ENCODE results near the gene EHMT2. TPM values are rescaled to one million over a fixed set of nuclear protein-coding genes. Genes with fewer than 3 reads are reported as not detected.

The EHMT2 gene
- total RNA-seq, 1 experiment from 2014 or later = 137 TPM

DNA sequence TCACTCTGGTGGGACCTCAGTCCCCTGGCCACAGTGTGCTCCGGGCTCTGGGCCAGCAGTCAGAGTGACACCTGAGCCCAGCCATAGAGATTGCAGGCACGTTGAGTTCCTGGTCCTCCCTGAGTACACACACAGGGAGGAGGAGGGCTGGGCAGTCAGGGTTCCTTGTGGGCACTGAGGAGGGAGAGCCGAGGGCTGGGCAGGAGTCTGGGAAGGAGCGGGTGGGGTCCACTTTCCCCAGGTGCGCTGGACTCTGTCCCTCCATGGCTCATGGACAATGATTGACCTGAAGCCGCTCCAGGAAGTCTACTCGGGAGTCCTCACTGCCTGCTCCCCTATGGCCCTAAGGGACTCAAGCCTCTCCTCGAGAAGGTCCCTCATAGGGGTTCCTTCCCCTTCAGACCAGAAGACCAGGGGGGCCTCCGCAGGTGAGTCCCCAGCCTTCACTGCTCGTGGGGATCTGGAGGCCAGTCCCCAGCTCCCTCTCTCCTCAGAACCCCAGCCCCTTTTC lies 19.8 kb downstream of the EHMT2 start:
- POLR2A ChIA-PET = no interaction called here
- Mint-ChIP-seq H3K36me3 (peaks cover 26% of the 10 kb centered on the region), H3K9me3 (no peaks in the 10 kb centered on the region), H3K27me3 (ENCODE audit: low read depth) (no peaks in the 10 kb centered on the region), H3K27ac (no peak overlapping the region), H3K4me3 (no peak overlapping the region), H3K4me1 (peaks cover 6% of the 10 kb centered on the region)
- no peak for ATAC-seq
- no peak for DNase-seq (ENCODE audit: low spot score)
- TF ChIP-seq NFE2L1 (CRISPR knock-in tag; IDR thresholded peaks at IDR 0.05) (no peak), GABPB1 (CRISPR knock-in tag; IDR thresholded peaks at IDR 0.05) (peak; percentile 58; the same call in 1 of the 2 replicates)
- CTCF ChIA-PET = interaction anchor here (1.4 kb wide), 1 partner anchor 46 kb away, joined by 4 read pairs; no protein-coding TSS in a partner anchor

- Mint-ChIP-seq H3K9me3 (no peaks in the 10 kb centered on the region), H3K27ac (no peak overlapping the region), H3K36me3 (peaks cover 21% of the 10 kb centered on the region), H3K4me3 (no peak overlapping the region), H3K27me3 (ENCODE audit: low read depth) (no peaks in the 10 kb centered on the region), H3K4me1 (peaks cover 6% of the 10 kb centered on the region)
- ChIA-PET POLR2A (no interaction called here), CTCF (interaction anchor here (1.4 kb wide), 1 partner anchor 46 kb away, joined by 4 read pairs; no protein-coding TSS in a partner anchor)
- TF ChIP-seq ZSCAN18 (CRISPR knock-in tag; IDR thresholded peaks at IDR 0.05) (no peak), HMGXB4 (CRISPR knock-in tag; IDR thresholded peaks at IDR 0.05) (no peak), ZNF317 (CRISPR knock-in tag; IDR thresholded peaks at IDR 0.05; ENCODE audit: borderline replicate concordance, low read depth) (no peak), TCF7 (CRISPR knock-in tag; IDR thresholded peaks at IDR 0.05; ENCODE audit: low read depth) (no peak), NFE2L1 (CRISPR knock-in tag; IDR thresholded peaks at IDR 0.05) (no peak), E2F1 (CRISPR knock-in tag; IDR thresholded peaks at IDR 0.05) (no peak), PRRX2 (CRISPR knock-in tag; IDR thresholded peaks at IDR 0.05) (no peak), IRF1 (CRISPR knock-in tag; IDR thresholded peaks at IDR 0.05) (no peak), SMAD3 (CRISPR knock-in tag; IDR thresholded peaks at IDR 0.05; ENCODE audit: borderline replicate concordance) (no peak), ZNF416 (CRISPR knock-in tag; IDR thresholded peaks at IDR 0.05) (no peak), CREB1 (CRISPR knock-in tag; IDR thresholded peaks at IDR 0.05) (no peak), HMGA2 (CRISPR knock-in tag; IDR thresholded peaks at IDR 0.05) (no peak), RELA (CRISPR knock-in tag; IDR thresholded peaks at IDR 0.05; ENCODE audit: borderline replicate concordance) (no peak)
- TF ChIP-seq, protein P1, sequence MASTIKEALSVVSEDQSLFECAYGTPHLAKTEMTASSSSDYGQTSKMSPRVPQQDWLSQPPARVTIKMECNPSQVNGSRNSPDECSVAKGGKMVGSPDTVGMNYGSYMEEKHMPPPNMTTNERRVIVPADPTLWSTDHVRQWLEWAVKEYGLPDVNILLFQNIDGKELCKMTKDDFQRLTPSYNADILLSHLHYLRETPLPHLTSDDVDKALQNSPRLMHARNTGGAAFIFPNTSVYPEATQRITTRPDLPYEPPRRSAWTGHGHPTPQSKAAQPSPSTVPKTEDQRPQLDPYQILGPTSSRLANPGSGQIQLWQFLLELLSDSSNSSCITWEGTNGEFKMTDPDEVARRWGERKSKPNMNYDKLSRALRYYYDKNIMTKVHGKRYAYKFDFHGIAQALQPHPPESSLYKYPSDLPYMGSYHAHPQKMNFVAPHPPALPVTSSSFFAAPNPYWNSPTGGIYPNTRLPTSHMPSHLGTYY (CRISPR knock-in tag; IDR thresholded peaks at IDR 0.05) = no peak
- TF ChIP-seq, protein P2, sequence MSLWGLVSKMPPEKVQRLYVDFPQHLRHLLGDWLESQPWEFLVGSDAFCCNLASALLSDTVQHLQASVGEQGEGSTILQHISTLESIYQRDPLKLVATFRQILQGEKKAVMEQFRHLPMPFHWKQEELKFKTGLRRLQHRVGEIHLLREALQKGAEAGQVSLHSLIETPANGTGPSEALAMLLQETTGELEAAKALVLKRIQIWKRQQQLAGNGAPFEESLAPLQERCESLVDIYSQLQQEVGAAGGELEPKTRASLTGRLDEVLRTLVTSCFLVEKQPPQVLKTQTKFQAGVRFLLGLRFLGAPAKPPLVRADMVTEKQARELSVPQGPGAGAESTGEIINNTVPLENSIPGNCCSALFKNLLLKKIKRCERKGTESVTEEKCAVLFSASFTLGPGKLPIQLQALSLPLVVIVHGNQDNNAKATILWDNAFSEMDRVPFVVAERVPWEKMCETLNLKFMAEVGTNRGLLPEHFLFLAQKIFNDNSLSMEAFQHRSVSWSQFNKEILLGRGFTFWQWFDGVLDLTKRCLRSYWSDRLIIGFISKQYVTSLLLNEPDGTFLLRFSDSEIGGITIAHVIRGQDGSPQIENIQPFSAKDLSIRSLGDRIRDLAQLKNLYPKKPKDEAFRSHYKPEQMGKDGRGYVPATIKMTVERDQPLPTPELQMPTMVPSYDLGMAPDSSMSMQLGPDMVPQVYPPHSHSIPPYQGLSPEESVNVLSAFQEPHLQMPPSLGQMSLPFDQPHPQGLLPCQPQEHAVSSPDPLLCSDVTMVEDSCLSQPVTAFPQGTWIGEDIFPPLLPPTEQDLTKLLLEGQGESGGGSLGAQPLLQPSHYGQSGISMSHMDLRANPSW (CRISPR knock-in tag; conservative IDR thresholded peaks at IDR 0.05; ENCODE audit: low read depth) = no peak
- TF ChIP-seq, protein P3, sequence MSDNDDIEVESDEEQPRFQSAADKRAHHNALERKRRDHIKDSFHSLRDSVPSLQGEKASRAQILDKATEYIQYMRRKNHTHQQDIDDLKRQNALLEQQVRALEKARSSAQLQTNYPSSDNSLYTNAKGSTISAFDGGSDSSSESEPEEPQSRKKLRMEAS (CRISPR knock-in tag; IDR thresholded peaks at IDR 0.05) = no peak
- TF ChIP-seq, protein P4, sequence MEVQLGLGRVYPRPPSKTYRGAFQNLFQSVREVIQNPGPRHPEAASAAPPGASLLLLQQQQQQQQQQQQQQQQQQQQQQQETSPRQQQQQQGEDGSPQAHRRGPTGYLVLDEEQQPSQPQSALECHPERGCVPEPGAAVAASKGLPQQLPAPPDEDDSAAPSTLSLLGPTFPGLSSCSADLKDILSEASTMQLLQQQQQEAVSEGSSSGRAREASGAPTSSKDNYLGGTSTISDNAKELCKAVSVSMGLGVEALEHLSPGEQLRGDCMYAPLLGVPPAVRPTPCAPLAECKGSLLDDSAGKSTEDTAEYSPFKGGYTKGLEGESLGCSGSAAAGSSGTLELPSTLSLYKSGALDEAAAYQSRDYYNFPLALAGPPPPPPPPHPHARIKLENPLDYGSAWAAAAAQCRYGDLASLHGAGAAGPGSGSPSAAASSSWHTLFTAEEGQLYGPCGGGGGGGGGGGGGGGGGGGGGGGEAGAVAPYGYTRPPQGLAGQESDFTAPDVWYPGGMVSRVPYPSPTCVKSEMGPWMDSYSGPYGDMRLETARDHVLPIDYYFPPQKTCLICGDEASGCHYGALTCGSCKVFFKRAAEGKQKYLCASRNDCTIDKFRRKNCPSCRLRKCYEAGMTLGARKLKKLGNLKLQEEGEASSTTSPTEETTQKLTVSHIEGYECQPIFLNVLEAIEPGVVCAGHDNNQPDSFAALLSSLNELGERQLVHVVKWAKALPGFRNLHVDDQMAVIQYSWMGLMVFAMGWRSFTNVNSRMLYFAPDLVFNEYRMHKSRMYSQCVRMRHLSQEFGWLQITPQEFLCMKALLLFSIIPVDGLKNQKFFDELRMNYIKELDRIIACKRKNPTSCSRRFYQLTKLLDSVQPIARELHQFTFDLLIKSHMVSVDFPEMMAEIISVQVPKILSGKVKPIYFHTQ (CRISPR knock-in tag; IDR thresholded peaks at IDR 0.05) = no peak
- no peak for ATAC-seq
- DNase-seq (ENCODE audit: low spot score) = no peak
Measured at GRCh38 chr6:31877125-31877650, 20.3 kb downstream of the EHMT2 start.

Measured in WTC11 (cell line).